ENCODE data around the gene PANX3. TPM values are rescaled to one million over a fixed set of nuclear protein-coding genes. Genes with fewer than 3 reads are reported as not detected.

Gene PANX3
- total and polyA plus RNA-seq, 10 of the 15 experiments (the other 5 are each of a cell fraction or from before 2014, with no cell fraction given): not detected

DNA sequence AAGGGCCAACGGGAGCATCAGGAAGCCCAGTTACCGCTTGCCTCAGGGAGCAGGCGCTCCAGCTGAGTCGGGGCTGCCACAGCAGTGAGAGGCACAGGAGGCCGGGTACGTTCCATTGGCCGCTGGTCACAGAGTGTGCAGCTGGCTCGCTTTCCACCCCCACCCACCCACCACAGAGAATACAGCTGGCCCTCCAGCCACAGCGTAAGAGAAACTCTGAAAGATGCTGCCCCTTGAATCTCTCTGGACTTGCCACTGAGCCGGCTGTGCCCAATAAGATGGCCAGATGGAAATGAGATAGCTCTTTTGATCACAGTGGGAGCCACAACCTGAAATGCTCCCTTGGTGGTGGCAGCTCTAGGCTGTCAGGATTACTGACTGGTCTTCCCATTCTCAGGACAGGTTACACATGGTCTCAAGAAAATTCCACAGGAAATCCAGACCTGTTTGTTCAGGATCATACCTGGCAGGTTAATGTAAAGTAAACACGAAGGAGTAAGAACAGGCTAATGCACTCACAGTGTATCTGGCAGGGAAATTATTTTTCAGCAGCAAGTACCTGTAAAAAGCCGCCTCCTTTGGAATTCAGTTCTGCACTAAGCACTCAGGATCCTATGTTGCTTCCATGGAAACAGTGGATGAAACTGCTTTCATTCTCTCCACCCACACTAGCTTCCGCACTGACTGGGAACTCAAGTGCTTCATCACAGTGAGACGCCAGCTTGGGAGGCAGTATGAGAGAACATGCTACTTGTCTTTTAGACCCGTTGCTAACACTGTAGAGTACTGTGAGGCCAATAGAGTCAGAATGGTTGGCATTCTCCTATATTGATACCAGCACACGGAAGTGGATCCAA is 45.8 kb downstream of the PANX3 start (continued):
- TF ChIP-seq, protein P1, sequence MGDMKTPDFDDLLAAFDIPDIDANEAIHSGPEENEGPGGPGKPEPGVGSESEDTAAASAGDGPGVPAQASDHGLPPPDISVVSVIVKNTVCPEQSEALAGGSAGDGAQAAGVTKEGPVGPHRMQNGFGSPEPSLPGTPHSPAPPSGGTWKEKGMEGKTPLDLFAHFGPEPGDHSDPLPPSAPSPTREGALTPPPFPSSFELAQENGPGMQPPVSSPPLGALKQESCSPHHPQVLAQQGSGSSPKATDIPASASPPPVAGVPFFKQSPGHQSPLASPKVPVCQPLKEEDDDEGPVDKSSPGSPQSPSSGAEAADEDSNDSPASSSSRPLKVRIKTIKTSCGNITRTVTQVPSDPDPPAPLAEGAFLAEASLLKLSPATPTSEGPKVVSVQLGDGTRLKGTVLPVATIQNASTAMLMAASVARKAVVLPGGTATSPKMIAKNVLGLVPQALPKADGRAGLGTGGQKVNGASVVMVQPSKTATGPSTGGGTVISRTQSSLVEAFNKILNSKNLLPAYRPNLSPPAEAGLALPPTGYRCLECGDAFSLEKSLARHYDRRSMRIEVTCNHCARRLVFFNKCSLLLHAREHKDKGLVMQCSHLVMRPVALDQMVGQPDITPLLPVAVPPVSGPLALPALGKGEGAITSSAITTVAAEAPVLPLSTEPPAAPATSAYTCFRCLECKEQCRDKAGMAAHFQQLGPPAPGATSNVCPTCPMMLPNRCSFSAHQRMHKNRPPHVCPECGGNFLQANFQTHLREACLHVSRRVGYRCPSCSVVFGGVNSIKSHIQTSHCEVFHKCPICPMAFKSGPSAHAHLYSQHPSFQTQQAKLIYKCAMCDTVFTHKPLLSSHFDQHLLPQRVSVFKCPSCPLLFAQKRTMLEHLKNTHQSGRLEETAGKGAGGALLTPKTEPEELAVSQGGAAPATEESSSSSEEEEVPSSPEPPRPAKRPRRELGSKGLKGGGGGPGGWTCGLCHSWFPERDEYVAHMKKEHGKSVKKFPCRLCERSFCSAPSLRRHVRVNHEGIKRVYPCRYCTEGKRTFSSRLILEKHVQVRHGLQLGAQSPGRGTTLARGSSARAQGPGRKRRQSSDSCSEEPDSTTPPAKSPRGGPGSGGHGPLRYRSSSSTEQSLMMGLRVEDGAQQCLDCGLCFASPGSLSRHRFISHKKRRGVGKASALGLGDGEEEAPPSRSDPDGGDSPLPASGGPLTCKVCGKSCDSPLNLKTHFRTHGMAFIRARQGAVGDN (IDR thresholded peaks at IDR 0.05): no peak
- no peak for TF ChIP-seq SREBF1 (IDR thresholded peaks at IDR 0.05; ENCODE audit: low read length)
- no peak for TF ChIP-seq SIX5 (IDR thresholded peaks at IDR 0.05; ENCODE audit: low read depth, low read length, severe bottlenecking)
- no peak for TF ChIP-seq TCF7 (IDR thresholded peaks at IDR 0.05; ENCODE audit: borderline replicate concordance)

DNA sequence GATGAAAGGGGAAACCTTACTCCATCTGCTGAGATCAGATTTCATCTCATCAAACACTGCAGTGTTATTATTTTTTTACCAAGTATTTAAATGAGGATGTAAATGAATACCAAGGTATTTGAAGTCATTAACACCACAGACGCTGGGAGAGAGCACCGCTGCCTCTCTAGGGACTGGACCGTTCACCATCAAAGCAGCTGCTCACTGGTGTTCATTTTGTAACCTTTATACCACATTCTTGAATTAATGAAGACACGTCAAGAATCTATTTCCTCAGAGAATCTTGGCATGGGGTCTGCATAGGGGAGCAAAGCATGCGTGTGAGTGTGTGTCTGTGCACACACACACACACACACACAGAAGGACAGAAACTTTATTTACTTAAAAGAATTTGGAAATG is 46.7 kb downstream of the PANX3 start:
- DNase-seq (ENCODE audit: low read depth, low spot score) (no peak), FAIRE-seq (no peak), ATAC-seq (no peak)
- no peaks in the 10 kb centered on the region for H3K9me3 ChIP-seq (replicated peaks; ENCODE audit: control insufficient read depth, insufficient read depth, low read length)
- H3K4me1 ChIP-seq (ENCODE audit: control insufficient read depth, insufficient read depth, low read length): no peaks in the 10 kb centered on the region
- no peaks in the 10 kb centered on the region for H3K36me3 ChIP-seq (ENCODE audit: control insufficient read depth in 2 of 2, insufficient read depth in 2 of 2, low read length in 1 of 2)
- H3K79me2 ChIP-seq (ENCODE audit: control insufficient read depth, insufficient read depth, low read length): no peaks in the 10 kb centered on the region
- no peak overlapping the region for H2AFZ ChIP-seq (ENCODE audit: control insufficient read depth, low read depth, low read length)
- RAD21 ChIA-PET (ENCODE audit: unreplicated experiment): no interaction called here
- in situ Hi-C loops (cut with MboI) (no loop called here), intact Hi-C loops (cut with micrococcal nuclease; ENCODE audit: unreplicated experiment) (no loop called here)
- no peak overlapping the region for H3K4me2 ChIP-seq (ENCODE audit: control insufficient read depth, insufficient read depth)
- no peaks in the 10 kb centered on the region for H4K20me1 ChIP-seq (ENCODE audit: control insufficient read depth, insufficient read depth)
- CTCF ChIA-PET: interaction anchor here (1.4 kb wide), 1 partner anchor 11 kb away, joined by 4 read pairs; no protein-coding TSS in a partner anchor
- 34% methylated on average over 5 of the region's 5 CpGs for WGBS (ENCODE audit: insufficient coverage, insufficient replicate concordance, low lambda C conversion rate, missing lambda C conversion rate)
- no peak overlapping the region for H3K4me3 ChIP-seq
- H3K27me3 ChIP-seq (replicated peaks in 1 of 2; ENCODE audit: control insufficient read depth in 2 of 2, insufficient read depth in 2 of 2, low read length in 1 of 2): no peaks in the 10 kb centered on the region
- no peak overlapping the region for H3K27ac ChIP-seq (ENCODE audit: control insufficient read depth, insufficient read depth)
- H3K9ac ChIP-seq (ENCODE audit: control insufficient read depth, insufficient read depth, low read length): no peak overlapping the region
- SMC1A ChIA-PET (ENCODE audit: uncharacterized antibody, unreplicated experiment): no interaction called here
- POLR2A ChIA-PET: no interaction called here
- no TSS peak for BruUV-seq (replicated peaks)
- TF ChIP-seq PAX8 (IDR thresholded peaks at IDR 0.05) (no peak), WRNIP1 (IDR thresholded peaks at IDR 0.05; ENCODE audit: borderline replicate concordance, low read depth, low read length) (no peak), NR2F1 (conservative IDR thresholded peaks at IDR 0.05) (no peak), CHD4 (IDR thresholded peaks at IDR 0.05) (no peak), ZZZ3 (IDR thresholded peaks at IDR 0.05; ENCODE audit: control insufficient read depth, insufficient read length, low read depth) (no peak), TCF7 (IDR thresholded peaks at IDR 0.05; ENCODE audit: borderline replicate concordance) (no peak), ETV6 (conservative IDR thresholded peaks at IDR 0.05 in 1 of 2, IDR thresholded peaks at IDR 0.05 in 1 of 2; ENCODE audit: borderline replicate concordance in 1 of 2, low read depth in 1 of 2) (no peak)
- TF ChIP-seq, protein P2, sequence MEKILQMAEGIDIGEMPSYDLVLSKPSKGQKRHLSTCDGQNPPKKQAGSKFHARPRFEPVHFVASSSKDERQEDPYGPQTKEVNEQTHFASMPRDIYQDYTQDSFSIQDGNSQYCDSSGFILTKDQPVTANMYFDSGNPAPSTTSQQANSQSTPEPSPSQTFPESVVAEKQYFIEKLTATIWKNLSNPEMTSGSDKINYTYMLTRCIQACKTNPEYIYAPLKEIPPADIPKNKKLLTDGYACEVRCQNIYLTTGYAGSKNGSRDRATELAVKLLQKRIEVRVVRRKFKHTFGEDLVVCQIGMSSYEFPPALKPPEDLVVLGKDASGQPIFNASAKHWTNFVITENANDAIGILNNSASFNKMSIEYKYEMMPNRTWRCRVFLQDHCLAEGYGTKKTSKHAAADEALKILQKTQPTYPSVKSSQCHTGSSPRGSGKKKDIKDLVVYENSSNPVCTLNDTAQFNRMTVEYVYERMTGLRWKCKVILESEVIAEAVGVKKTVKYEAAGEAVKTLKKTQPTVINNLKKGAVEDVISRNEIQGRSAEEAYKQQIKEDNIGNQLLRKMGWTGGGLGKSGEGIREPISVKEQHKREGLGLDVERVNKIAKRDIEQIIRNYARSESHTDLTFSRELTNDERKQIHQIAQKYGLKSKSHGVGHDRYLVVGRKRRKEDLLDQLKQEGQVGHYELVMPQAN (conservative IDR thresholded peaks at IDR 0.05): no peak
- TF ChIP-seq, protein P3, sequence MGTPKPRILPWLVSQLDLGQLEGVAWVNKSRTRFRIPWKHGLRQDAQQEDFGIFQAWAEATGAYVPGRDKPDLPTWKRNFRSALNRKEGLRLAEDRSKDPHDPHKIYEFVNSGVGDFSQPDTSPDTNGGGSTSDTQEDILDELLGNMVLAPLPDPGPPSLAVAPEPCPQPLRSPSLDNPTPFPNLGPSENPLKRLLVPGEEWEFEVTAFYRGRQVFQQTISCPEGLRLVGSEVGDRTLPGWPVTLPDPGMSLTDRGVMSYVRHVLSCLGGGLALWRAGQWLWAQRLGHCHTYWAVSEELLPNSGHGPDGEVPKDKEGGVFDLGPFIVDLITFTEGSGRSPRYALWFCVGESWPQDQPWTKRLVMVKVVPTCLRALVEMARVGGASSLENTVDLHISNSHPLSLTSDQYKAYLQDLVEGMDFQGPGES (IDR thresholded peaks at IDR 0.05): no peak
- TF ChIP-seq, protein P4, sequence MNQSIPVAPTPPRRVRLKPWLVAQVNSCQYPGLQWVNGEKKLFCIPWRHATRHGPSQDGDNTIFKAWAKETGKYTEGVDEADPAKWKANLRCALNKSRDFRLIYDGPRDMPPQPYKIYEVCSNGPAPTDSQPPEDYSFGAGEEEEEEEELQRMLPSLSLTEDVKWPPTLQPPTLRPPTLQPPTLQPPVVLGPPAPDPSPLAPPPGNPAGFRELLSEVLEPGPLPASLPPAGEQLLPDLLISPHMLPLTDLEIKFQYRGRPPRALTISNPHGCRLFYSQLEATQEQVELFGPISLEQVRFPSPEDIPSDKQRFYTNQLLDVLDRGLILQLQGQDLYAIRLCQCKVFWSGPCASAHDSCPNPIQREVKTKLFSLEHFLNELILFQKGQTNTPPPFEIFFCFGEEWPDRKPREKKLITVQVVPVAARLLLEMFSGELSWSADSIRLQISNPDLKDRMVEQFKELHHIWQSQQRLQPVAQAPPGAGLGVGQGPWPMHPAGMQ (IDR thresholded peaks at IDR 0.05; ENCODE audit: borderline replicate concordance): no peak

Data from GM12878 (cell line).